Pancreas (tissue), 10 donors: ENCODE data around the gene ATP11B. TPM values are rescaled to one million over a fixed set of nuclear protein-coding genes. Genes with fewer than 3 reads are reported as not detected.

Experiments used
- ATAC-seq, 4 donors: fragments of 200-7000 bp; cut with Tn5 transposase; one replicate each; pipeline versions ENCODE4 v1.8.0 to v1.9.1; 2020; ENCODE audit warnings: mild to moderate bottlenecking in 4 of 4, moderate library complexity in 4 of 4
- DNase-seq, 6 donors: peaks; one replicate each; pipeline ENCODE4 v3.0.0-alpha.2; 2020
- FAIRE-seq: peaks from 2 replicates; lab custom pipeline; 2012; peaks lifted over from hg19 to GRCh38; lab: Jason Lieb, UNC
- H3K27ac ChIP-seq, 4 donors: fragments of 200-600 bp; sonication (generic); 1 replicate in 3 of 4; 2 replicates in 1 of 4; pipeline versions ENCODE4 v1.5.0 to v1.8.0; 2020
- H3K27me3 ChIP-seq, 4 donors: fragments of 200-600 bp; one replicate each; pipeline ENCODE4 v1.8.0; 2021
- H3K36me3 ChIP-seq, 3 donors: fragments of 200-600 bp; sonication (generic) in 1 of 3; one replicate each; pipeline versions ENCODE4 v1.5.0 to v1.8.0; 2020 to 2021
- H3K4me1 ChIP-seq, 3 donors: fragments of 200-600 bp; one replicate each; pipeline ENCODE4 v1.8.0; 2021
- H3K4me3 ChIP-seq, 4 donors: fragments of 200-600 bp; sonication (generic) in 2 of 4; one replicate each; pipeline versions ENCODE4 v1.5.0 to v1.8.0; 2020 to 2021
- H3K9me3 ChIP-seq, 4 donors: fragments of 200-600 bp; one replicate each; pipeline ENCODE4 v1.8.0; 2021
- WGBS, 2 donors: extraction: QIAGEN DNeasy Blood & Tissue Kit; methylation state at CpG; one replicate each; pipeline ENCODE4 v1.1.7; 2013; 5-methylcytosine and 5-hydroxymethylcytosine counted together
- intact Hi-C, 3 donors: fragments of 100-400 bp; cut with DNase I; formaldehyde crosslinking; loops; one replicate each; pipeline versions ENCODE4 v1.11.1 to v1.14.2; 2022
- polyA plus RNA-seq, 2 donors: library from polyadenylated mRNA; stranded (reverse); fragments of 200-250 nt; gene quantifications; one replicate each; pipeline ENCODE4 v1.2.3, GENCODE V29; 2013
- total RNA-seq, 6 donors: library from RNA; stranded (reverse); fragmentation: NEBNext Ultra II Directional in 4 of 6; extraction: Animal tissue kit (Norgen Biotek cat#: 25700) in 4 of 6; gene quantifications; one replicate each; pipeline versions ENCODE4 v1.2.1 to v1.2.4, GENCODE V29; 2021 to 2023
- TF ChIP-seq, protein P1 (sequence below), 4 donors: fragments of 200-600 bp; sonication (generic) in 3 of 4; IDR thresholded peaks; one replicate each; pipeline versions ENCODE4 v1.5.0 to v1.8.0; 2021; ENCODE audit warnings: antibody characterized with exemption in 4 of 4
- donor health status: healthy with polysubstance abuse.
- donor health status: DM: no; HTN: no; CAD: no; lungs with moderate emphysema.
- donor health status: DM: no; HTN: no; CAD: no.
- donor health status: control.
- donor health status: control.
- donor health status: Bipolar disorder and iron deficiency.
- donor health status: DM: yes; HTN: yes; CAD: no.
- donor health status: DM: no; HTN: no; CAD: no.
- donor health status: DM: no; HTN: no; CAD: no.
- donor health status: DM: yes; HTN: yes; CAD: no.

Gene ATP11B
- total and polyA plus RNA-seq, 8 donors, result 3.2 to 50.2 (median 28.7) TPM

GRCh38 chr3:182925330-182925943 is 132.1 kb downstream of the ATP11B start:
- peak in 3 of 4 donors; percentile 14 to 53 (median 23) for ATAC-seq
- DNase-seq, result no peak
- 87 to 97% methylated on average over 4 of the region's 4 CpGs for WGBS, 2 donors
- H3K27ac ChIP-seq, result no peak overlapping the region
- no peak overlapping the region for H3K4me3 ChIP-seq
- H3K9me3 ChIP-seq, result no peaks in the 10 kb centered on the region
- TF ChIP-seq, protein P1, sequence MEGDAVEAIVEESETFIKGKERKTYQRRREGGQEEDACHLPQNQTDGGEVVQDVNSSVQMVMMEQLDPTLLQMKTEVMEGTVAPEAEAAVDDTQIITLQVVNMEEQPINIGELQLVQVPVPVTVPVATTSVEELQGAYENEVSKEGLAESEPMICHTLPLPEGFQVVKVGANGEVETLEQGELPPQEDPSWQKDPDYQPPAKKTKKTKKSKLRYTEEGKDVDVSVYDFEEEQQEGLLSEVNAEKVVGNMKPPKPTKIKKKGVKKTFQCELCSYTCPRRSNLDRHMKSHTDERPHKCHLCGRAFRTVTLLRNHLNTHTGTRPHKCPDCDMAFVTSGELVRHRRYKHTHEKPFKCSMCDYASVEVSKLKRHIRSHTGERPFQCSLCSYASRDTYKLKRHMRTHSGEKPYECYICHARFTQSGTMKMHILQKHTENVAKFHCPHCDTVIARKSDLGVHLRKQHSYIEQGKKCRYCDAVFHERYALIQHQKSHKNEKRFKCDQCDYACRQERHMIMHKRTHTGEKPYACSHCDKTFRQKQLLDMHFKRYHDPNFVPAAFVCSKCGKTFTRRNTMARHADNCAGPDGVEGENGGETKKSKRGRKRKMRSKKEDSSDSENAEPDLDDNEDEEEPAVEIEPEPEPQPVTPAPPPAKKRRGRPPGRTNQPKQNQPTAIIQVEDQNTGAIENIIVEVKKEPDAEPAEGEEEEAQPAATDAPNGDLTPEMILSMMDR (IDR thresholded peaks at IDR 0.05), result no peak
- no peak for FAIRE-seq
- intact Hi-C loops, result no loop called here
- no peaks in the 10 kb centered on the region for H3K36me3 ChIP-seq
- H3K27me3 ChIP-seq, result no peaks in the 10 kb centered on the region
- H3K4me1 ChIP-seq, result peaks cover 0 to 8% (median 3%) of the 10 kb centered on the region in 3 donors

DNA sequence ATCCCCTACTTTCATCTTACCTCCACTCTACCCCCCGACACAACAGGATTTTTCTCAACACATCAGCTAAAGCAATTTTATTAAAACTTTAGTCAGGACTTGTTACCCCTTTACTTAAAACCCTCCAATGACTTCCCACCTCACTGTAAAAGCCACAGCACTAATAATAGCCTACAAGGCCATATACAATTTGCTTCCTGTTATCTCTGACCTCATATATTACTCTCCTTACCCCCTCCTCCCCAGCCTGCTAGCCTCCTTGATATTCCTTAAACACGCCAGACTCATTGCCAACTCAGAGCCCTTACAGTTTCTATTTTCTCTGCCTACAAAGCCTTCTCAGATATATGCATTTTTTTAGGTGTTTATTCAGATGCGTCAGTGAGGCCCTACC is 132.6 kb downstream of the ATP11B start:
- Histone ChIP-seq H3K9me3 (no peaks in the 10 kb centered on the region), H3K36me3 (no peaks in the 10 kb centered on the region), H3K27me3 (no peaks in the 10 kb centered on the region), H3K4me1 (peaks cover 0 to 5% (median 0%) of the 10 kb centered on the region in 3 donors), H3K27ac (no peak overlapping the region), H3K4me3 (no peak overlapping the region)
- peak in 1 of 4 donors; percentile 23 for ATAC-seq
- TF ChIP-seq, protein P1 (IDR thresholded peaks at IDR 0.05), result no peak
- 97 to 100% methylated on average over 3 of the region's 3 CpGs for WGBS, 2 donors
- no peak for DNase-seq
- no peak for FAIRE-seq
- intact Hi-C loops, result no loop called here

- TF ChIP-seq, protein P1 (IDR thresholded peaks at IDR 0.05), result no peak
- Histone ChIP-seq H3K4me3 (no peak overlapping the region), H3K9me3 (peaks cover 0 to 3% (median 0%) of the 10 kb centered on the region in 4 donors), H3K36me3 (no peaks in the 10 kb centered on the region), H3K27me3 (no peaks in the 10 kb centered on the region), H3K4me1 (peaks cover 0 to 4% (median 0%) of the 10 kb centered on the region in 3 donors), H3K27ac (no peak overlapping the region)
- no peak for ATAC-seq
- intact Hi-C loops, result no loop called here
- WGBS, 2 donors, result 77 to 81% methylated on average over 3 of the region's 3 CpGs
- no peak for DNase-seq
- no peak for FAIRE-seq
These were observed 142.5 kb downstream of the ATP11B start for GRCh38 chr3:182935803-182936202.

GRCh38 chr3:182936239-182936917 is 143.1 kb downstream of the ATP11B start:
- no peak for ATAC-seq
- H3K27me3 ChIP-seq, result no peaks in the 10 kb centered on the region
- intact Hi-C loops, result no loop called here
- TF ChIP-seq, protein P1 (IDR thresholded peaks at IDR 0.05), result no peak
- H3K4me3 ChIP-seq, result no peak overlapping the region
- WGBS, 2 donors, result 90 to 93% methylated on average over 4 of the region's 4 CpGs
- peaks cover 0 to 3% (median 0%) of the 10 kb centered on the region in 4 donors for H3K9me3 ChIP-seq
- H3K27ac ChIP-seq, result no peak overlapping the region
- DNase-seq, result no peak
- peaks cover 0 to 9% (median 0%) of the 10 kb centered on the region in 3 donors for H3K4me1 ChIP-seq
- FAIRE-seq, result no peak
- no peaks in the 10 kb centered on the region for H3K36me3 ChIP-seq

- 86 to 90% methylated on average over 1 of the region's 1 CpG for WGBS, 2 donors
- H3K9me3 ChIP-seq, result peaks cover 0 to 3% (median 0%) of the 10 kb centered on the region in 4 donors
- no peaks in the 10 kb centered on the region for H3K36me3 ChIP-seq
- no peak for DNase-seq
- H3K4me3 ChIP-seq, result no peak overlapping the region
- H3K4me1 ChIP-seq, result peaks cover 0 to 11% (median 0%) of the 10 kb centered on the region in 3 donors
- no peaks in the 10 kb centered on the region for H3K27me3 ChIP-seq
- no peak for FAIRE-seq
- TF ChIP-seq, protein P1 (IDR thresholded peaks at IDR 0.05), result no peak
- no peak overlapping the region for H3K27ac ChIP-seq
- intact Hi-C loops, result no loop called here
- no peak for ATAC-seq
These were observed 143.6 kb downstream of the ATP11B start for GRCh38 chr3:182936918-182937285.
